Lower lobe of right lung (tissue), 2 donors: Measurements from ENCODE around the gene IFITM10. TPM values are rescaled to one million over a fixed set of nuclear protein-coding genes. Genes with fewer than 3 reads are reported as not detected.

ENCODE experiments used
- ATAC-seq, 2 donors: fragments of 200-7000 bp; cut with Tn5 transposase; one replicate each; pipeline ENCODE4 v1.9.1; 2020 to 2022; ENCODE audit warnings: mild to moderate bottlenecking in 2 of 2, moderate library complexity in 2 of 2
- DNase-seq: peaks from one replicate; pipeline ENCODE4 v3.0.0-alpha.2; 2020
- H3K27ac ChIP-seq: fragments of 200-600 bp; one replicate; pipeline ENCODE4 v1.8.0; 2022
- H3K27me3 ChIP-seq: fragments of 200-600 bp; one replicate; pipeline ENCODE4 v1.8.0; 2022; ENCODE audit warnings: low read depth
- H3K36me3 ChIP-seq: fragments of 200-600 bp; one replicate; pipeline ENCODE4 v1.8.0; 2022; ENCODE audit warnings: mild to moderate bottlenecking
- H3K4me1 ChIP-seq: fragments of 200-600 bp; one replicate; pipeline ENCODE4 v1.8.0; 2022
- H3K4me3 ChIP-seq: fragments of 200-600 bp; one replicate; pipeline ENCODE4 v1.8.0; 2022; ENCODE audit warnings: mild to moderate bottlenecking
- H3K9me3 ChIP-seq: fragments of 200-600 bp; one replicate; pipeline ENCODE4 v1.8.0; 2022
- CTCF ChIP-seq: fragments of 200-600 bp; IDR thresholded peaks from one replicate; pipeline ENCODE4 v1.8.0; 2022; ENCODE audit warnings: antibody characterized with exemption, mild to moderate bottlenecking
- intact Hi-C: fragments of 100-400 bp; cut with DNase I; formaldehyde crosslinking; loops from one replicate; pipeline ENCODE4 v1.11.0; 2022
- total RNA-seq: library from RNA; stranded (reverse); fragmentation: NEBNext Ultra II Directional; extraction: Animal tissue kit (Norgen Biotek cat#: 25700); gene quantifications from one replicate; pipeline ENCODE4 v1.2.1, GENCODE V29; 2021
- donor health status: DM: no; HTN: yes; CAD: no; lungs with severe emphysema.

IFITM10 gene
- total RNA-seq, 1 donor from 2014 or later = 9.2 TPM

DNA sequence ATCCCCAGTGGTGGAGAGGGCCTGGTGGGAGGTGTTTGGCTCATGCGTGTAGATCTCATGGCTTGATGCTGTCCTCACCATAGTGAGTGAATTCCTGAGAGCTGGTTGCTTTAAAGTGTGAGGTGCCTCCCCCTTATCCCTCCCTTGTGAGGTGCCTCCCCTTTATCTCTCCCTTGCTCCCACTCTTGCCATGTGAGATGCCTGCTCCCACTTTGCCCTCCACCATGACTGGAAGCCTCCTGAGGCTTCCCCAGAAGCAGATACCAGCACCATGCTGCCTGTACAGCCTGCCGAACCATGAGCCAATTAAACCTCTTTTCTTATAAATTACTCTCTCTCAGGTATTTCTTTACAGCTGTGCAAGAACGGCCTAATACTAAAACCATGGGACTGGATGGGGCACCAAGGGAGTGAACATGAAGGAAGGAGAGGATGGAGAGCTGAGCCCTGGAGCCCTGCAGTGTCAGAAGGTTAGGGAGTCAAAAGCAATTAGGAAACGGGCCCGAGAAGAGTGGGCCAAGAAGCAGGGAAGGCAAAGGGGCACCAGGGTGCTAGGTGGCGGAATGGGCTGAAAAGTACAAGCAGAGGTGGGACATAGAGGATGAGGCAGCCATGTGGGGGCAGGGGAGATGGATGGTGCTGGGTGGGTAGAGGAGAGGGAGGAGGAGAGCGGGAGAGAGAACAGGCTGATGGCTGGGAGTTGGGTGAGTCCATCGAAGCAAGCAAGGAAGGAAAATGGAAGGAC is 9.4 kb downstream of the IFITM10 start:
- Histone ChIP-seq H3K27ac (no peak overlapping the region), H3K4me1 (no peaks in the 10 kb centered on the region), H3K4me3 (no peak overlapping the region), H3K36me3 (no peaks in the 10 kb centered on the region), H3K9me3 (peaks cover 10% of the 10 kb centered on the region), H3K27me3 (no peaks in the 10 kb centered on the region)
- ATAC-seq (no peak), DNase-seq (no peak)
- intact Hi-C loops = no loop called here
- no peak for TF ChIP-seq CTCF

- Histone ChIP-seq H3K36me3 (no peaks in the 10 kb centered on the region), H3K27ac (no peak overlapping the region), H3K4me3 (no peak overlapping the region), H3K9me3 (peaks cover 10% of the 10 kb centered on the region), H3K4me1 (no peaks in the 10 kb centered on the region), H3K27me3 (peaks cover 8% of the 10 kb centered on the region)
- DNase-seq (no peak), ATAC-seq (no peak)
- intact Hi-C loops = no loop called here
- TF ChIP-seq CTCF = no peak
These were observed 10.8 kb downstream of the IFITM10 start for GRCh38 chr11:1739576-1739975.

- intact Hi-C loops = no loop called here
- DNase-seq (no peak), ATAC-seq (no peak)
- Histone ChIP-seq H3K36me3 (no peaks in the 10 kb centered on the region), H3K27ac (no peak overlapping the region), H3K4me1 (no peaks in the 10 kb centered on the region), H3K27me3 (peaks cover 18% of the 10 kb centered on the region), H3K4me3 (no peak overlapping the region), H3K9me3 (peaks cover 10% of the 10 kb centered on the region)
- no peak for TF ChIP-seq CTCF
These were observed 12.0 kb downstream of the IFITM10 start for GRCh38 chr11:1738380-1738779.

DNA sequence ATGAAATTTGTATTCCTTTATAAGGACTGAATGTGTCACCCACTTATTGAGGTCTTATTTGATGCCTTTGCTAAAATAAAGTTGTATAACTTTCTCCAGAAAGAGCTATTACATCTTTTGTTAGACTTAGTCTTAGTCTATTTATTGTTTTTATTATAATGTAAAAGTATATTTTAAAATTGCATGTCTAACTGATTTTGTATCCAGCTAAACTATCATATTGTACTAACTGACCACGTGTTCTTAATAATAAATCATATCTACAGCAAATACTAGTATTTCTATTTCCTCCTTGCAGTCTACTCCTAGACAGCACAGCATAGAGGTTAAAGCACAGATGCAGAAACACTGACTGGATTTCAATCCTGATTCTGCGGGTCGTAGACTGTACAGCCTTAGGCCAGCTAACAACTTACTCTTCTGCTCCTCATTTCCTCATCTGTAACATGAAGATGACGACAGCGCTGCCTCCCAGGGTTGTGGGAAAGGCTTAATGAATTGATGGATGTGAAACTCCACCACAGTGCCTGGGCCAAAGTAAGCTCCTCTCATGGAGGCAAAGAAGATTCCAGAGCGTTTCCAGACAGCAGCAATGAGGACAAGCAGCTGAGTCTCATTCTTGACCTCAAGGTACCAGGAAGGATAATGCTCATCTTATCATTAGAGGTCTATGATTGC is 13.2 kb downstream of the IFITM10 start:
- Histone ChIP-seq H3K27me3 (peaks cover 30% of the 10 kb centered on the region), H3K9me3 (peaks cover 10% of the 10 kb centered on the region), H3K4me1 (no peaks in the 10 kb centered on the region), H3K27ac (no peak overlapping the region), H3K36me3 (no peaks in the 10 kb centered on the region), H3K4me3 (no peak overlapping the region)
- no peak for TF ChIP-seq CTCF
- no peak for DNase-seq
- no peak for ATAC-seq
- intact Hi-C loops = no loop called here

DNA sequence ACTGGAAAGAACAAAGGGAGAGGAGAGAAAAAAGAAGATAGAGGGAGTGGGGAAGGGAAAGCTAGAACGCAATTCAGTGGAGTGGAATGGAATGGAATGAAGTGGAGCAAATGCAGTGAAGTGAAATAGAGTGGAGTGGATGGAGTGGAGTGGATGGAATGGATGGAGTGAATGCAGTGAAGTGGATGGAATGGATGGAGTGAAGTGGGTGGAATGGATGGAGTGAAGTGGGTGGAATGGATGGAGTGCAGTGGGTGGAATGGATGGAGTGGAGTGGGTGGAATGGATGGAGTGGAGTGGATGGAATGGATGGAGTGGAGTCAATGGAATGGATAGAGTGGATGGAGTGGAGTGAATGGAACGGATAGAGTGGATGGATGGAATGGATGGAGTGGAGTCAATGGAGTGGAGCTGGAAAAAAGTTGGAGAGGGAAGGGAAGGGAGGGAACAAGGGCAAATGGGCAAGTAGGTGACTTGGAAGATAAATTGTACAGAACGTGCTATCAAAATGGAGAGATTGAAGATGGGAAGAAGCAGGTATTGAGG is 13.9 kb downstream of the IFITM10 start:
- Histone ChIP-seq H3K4me3 (no peak overlapping the region), H3K4me1 (no peaks in the 10 kb centered on the region), H3K36me3 (no peaks in the 10 kb centered on the region), H3K9me3 (peaks cover 10% of the 10 kb centered on the region), H3K27ac (no peak overlapping the region), H3K27me3 (peaks cover 32% of the 10 kb centered on the region)
- ATAC-seq (no peak), DNase-seq (no peak)
- TF ChIP-seq CTCF = no peak
- intact Hi-C loops = no loop called here
